Measurements from ENCODE around the gene PACSIN2. TPM values are rescaled to one million over a fixed set of nuclear protein-coding genes. Genes with fewer than 3 reads are reported as not detected.

The PACSIN2 gene
- total and polyA plus RNA-seq, 2 experiments from 2014 or later = 23.5 to 57.3 TPM

DNA sequence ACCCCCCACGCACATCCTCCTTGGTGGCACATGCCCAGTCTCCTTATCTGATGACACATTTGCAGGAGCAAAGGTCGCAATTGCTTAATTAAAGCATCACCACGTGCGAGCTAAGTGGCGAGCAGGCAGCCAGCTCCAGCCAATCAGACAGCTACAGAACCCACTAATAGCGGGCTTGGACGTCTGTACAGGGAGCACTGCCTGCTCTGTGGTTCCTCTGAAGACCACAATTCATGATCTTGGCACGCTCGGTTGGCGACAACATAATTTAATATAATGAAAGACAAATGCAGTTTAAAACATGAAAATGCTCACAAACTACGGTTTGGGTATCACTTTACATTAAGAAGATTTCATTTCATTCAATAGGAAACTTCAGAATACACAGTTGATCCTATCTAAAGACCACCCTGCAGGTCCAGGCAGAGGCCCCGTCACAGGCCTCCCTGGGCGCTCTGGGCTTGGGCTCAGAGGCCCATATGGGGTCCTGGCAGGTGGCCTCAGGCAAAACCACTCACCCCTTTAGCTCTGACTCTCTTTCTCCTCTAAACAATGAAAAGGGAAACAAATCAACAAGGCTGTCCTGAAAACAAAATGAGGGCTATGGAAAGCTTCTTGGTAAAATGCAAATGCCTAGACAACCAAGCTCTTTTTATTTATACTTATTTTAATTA lies 10.4 kb downstream of the PACSIN2 start (continued):
- no peak for TF ChIP-seq POLR2AphosphoS5 (IDR thresholded peaks at IDR 0.05; ENCODE audit: low read depth)
- TF ChIP-seq CTCF (conservative IDR thresholded peaks at IDR 0.05; ENCODE audit: low read depth in 2 of 2) = no peak
- TF ChIP-seq CREB1 (CRISPR knock-in tag; IDR thresholded peaks at IDR 0.05; ENCODE audit: low read depth) = no peak
- no peak for TF ChIP-seq ZNF331 (CRISPR knock-in tag; IDR thresholded peaks at IDR 0.05; ENCODE audit: low read depth)

GRCh38 chr22:43002202-43002586 lies 12.8 kb downstream of the PACSIN2 start:
- peaks cover 20% of the 10 kb centered on the region for H3K27me3 Mint-ChIP-seq (ENCODE audit: insufficient read depth, low read depth, poor library complexity)
- H3K27ac ChIP-seq (ENCODE audit: low read depth) = peak overlapping the region; percentile 14; the same call in 1 of the 2 replicates

More at GRCh38 chr22:43002202-43002586, 12.8 kb downstream of the PACSIN2 start:
- Histone ChIP-seq H4K20me1 (replicated peaks; ENCODE audit: insufficient read depth) (peaks cover 73% of the 10 kb centered on the region), H3K4me2 (peak overlapping the region; percentile 23), H3K9me2 (ENCODE audit: insufficient read depth) (0 out of 2 replicates have a peak, but pooled peaks cover 3% of the 10 kb centered on the region), H3K4me1 (ENCODE audit: insufficient read depth) (peaks cover 74% of the 10 kb centered on the region), H3F3A (replicated peaks; ENCODE audit: low read depth) (0 out of 2 replicates have a peak, but pooled peaks cover 7% of the 10 kb centered on the region), H2AFZ (no peak overlapping the region), H3K36me3 (ENCODE audit: insufficient read depth) (no peaks in the 10 kb centered on the region), H3K4me3 (no peak overlapping the region), H3K79me2 (replicated peaks; ENCODE audit: insufficient read depth) (peaks cover 100% of the 10 kb centered on the region), H3K27me3 (ENCODE audit: insufficient read depth) (no peaks in the 10 kb centered on the region)
- H3K9me3 Mint-ChIP-seq = peaks cover 14% of the 10 kb centered on the region
- TF ChIP-seq, protein P1, sequence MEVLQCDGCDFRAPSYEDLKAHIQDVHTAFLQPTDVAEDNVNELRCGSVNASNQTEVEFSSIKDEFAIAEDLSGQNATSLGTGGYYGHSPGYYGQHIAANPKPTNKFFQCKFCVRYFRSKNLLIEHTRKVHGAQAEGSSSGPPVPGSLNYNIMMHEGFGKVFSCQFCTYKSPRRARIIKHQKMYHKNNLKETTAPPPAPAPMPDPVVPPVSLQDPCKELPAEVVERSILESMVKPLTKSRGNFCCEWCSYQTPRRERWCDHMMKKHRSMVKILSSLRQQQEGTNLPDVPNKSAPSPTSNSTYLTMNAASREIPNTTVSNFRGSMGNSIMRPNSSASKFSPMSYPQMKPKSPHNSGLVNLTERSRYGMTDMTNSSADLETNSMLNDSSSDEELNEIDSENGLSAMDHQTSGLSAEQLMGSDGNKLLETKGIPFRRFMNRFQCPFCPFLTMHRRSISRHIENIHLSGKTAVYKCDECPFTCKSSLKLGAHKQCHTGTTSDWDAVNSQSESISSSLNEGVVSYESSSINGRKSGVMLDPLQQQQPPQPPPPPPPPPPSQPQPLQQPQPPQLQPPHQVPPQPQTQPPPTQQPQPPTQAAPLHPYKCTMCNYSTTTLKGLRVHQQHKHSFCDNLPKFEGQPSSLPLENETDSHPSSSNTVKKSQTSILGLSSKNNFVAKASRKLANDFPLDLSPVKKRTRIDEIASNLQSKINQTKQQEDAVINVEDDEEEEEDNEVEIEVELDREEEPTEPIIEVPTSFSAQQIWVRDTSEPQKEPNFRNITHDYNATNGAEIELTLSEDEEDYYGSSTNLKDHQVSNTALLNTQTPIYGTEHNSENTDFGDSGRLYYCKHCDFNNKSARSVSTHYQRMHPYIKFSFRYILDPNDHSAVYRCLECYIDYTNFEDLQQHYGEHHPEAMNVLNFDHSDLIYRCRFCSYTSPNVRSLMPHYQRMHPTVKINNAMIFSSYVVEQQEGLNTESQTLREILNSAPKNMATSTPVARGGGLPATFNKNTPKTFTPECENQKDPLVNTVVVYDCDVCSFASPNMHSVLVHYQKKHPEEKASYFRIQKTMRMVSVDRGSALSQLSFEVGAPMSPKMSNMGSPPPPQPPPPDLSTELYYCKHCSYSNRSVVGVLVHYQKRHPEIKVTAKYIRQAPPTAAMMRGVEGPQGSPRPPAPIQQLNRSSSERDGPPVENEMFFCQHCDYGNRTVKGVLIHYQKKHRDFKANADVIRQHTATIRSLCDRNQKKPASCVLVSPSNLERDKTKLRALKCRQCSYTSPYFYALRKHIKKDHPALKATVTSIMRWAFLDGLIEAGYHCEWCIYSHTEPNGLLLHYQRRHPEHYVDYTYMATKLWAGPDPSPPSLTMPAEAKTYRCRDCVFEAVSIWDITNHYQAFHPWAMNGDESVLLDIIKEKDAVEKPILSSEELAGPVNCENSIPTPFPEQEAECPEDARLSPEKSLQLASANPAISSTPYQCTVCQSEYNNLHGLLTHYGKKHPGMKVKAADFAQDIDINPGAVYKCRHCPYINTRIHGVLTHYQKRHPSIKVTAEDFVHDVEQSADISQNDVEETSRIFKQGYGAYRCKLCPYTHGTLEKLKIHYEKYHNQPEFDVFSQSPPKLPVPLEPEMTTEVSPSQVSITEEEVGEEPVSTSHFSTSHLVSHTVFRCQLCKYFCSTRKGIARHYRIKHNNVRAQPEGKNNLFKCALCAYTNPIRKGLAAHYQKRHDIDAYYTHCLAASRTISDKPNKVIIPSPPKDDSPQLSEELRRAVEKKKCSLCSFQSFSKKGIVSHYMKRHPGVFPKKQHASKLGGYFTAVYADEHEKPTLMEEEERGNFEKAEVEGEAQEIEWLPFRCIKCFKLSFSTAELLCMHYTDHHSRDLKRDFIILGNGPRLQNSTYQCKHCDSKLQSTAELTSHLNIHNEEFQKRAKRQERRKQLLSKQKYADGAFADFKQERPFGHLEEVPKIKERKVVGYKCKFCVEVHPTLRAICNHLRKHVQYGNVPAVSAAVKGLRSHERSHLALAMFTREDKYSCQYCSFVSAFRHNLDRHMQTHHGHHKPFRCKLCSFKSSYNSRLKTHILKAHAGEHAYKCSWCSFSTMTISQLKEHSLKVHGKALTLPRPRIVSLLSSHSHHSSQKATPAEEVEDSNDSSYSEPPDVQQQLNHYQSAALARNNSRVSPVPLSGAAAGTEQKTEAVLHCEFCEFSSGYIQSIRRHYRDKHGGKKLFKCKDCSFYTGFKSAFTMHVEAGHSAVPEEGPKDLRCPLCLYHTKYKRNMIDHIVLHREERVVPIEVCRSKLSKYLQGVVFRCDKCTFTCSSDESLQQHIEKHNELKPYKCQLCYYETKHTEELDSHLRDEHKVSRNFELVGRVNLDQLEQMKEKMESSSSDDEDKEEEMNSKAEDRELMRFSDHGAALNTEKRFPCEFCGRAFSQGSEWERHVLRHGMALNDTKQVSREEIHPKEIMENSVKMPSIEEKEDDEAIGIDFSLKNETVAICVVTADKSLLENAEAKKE (CRISPR knock-in tag; IDR thresholded peaks at IDR 0.05) = peak; percentile 93
- TF ChIP-seq REST (IDR thresholded peaks at IDR 0.05; ENCODE audit: unreplicated experiment) (no peak), JUNB (IDR thresholded peaks at IDR 0.05; ENCODE audit: unreplicated experiment) (no peak)
- ATAC-seq = peak; percentile 53
- H3K36me3 Mint-ChIP-seq (ENCODE audit: low read depth) = peaks cover 15% of the 10 kb centered on the region
- DNase-seq (ENCODE audit: low spot score) = peak; percentile 36
- no peak overlapping the region for H3K27ac Mint-ChIP-seq
- no peak overlapping the region for H3K4me3 Mint-ChIP-seq
- H3K4me1 Mint-ChIP-seq = peaks cover 69% of the 10 kb centered on the region

All from GM23338 (cell line).